ENCODE results near the gene PITPNC1. TPM values are rescaled to one million over a fixed set of nuclear protein-coding genes. Genes with fewer than 3 reads are reported as not detected.

PITPNC1 gene
- total RNA-seq, 1 donor from 2014 or later, result 25.4 TPM

GRCh38 chr17:67672592-67673335 lies 295.7 kb downstream of the PITPNC1 start:
- DNase-seq (no peak), ATAC-seq (no peak)
- Histone ChIP-seq H3K27ac (no peak overlapping the region), H3K27me3 (no peaks in the 10 kb centered on the region), H3K36me3 (no peaks in the 10 kb centered on the region), H3K4me3 (no peak overlapping the region), H3K9me3 (no peaks in the 10 kb centered on the region), H3K4me1 (no peaks in the 10 kb centered on the region)
- TF ChIP-seq, protein P1, sequence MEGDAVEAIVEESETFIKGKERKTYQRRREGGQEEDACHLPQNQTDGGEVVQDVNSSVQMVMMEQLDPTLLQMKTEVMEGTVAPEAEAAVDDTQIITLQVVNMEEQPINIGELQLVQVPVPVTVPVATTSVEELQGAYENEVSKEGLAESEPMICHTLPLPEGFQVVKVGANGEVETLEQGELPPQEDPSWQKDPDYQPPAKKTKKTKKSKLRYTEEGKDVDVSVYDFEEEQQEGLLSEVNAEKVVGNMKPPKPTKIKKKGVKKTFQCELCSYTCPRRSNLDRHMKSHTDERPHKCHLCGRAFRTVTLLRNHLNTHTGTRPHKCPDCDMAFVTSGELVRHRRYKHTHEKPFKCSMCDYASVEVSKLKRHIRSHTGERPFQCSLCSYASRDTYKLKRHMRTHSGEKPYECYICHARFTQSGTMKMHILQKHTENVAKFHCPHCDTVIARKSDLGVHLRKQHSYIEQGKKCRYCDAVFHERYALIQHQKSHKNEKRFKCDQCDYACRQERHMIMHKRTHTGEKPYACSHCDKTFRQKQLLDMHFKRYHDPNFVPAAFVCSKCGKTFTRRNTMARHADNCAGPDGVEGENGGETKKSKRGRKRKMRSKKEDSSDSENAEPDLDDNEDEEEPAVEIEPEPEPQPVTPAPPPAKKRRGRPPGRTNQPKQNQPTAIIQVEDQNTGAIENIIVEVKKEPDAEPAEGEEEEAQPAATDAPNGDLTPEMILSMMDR (IDR thresholded peaks at IDR 0.05), result no peak
- intact Hi-C loops (cut with DNase I), result no loop called here

DNA sequence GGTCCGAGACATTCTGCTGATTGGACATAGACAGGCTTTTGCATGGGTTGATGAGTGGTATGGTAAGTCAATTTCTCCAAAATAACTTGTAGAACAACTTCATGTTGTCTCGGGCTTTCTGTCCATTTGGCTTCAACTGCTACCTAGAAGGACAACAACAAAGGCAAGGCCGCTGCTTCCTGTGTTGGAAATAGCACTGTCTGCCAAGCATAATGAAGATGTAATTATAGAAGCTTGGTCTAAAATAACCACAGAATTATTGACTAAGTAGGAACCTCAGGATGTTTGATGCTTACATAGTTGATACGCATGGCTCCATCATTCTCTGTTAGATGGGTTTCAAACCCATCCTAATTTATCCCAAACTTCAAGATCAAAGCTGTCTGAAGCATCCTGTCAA lies 298.4 kb downstream of the PITPNC1 start:
- TF ChIP-seq, protein P1 (IDR thresholded peaks at IDR 0.05), result no peak
- intact Hi-C loops (cut with DNase I), result no loop called here
- Histone ChIP-seq H3K4me3 (no peak overlapping the region), H3K27ac (no peak overlapping the region), H3K4me1 (no peaks in the 10 kb centered on the region), H3K9me3 (no peaks in the 10 kb centered on the region), H3K27me3 (no peaks in the 10 kb centered on the region), H3K36me3 (no peaks in the 10 kb centered on the region)
- DNase-seq (no peak), ATAC-seq (no peak)

GRCh38 chr17:67676305-67676704 lies 299.2 kb downstream of the PITPNC1 start:
- H3K36me3 ChIP-seq, result no peaks in the 10 kb centered on the region
- intact Hi-C loops (cut with DNase I), result no loop called here
- H3K27me3 ChIP-seq, result no peaks in the 10 kb centered on the region
- H3K27ac ChIP-seq, result no peak overlapping the region
- TF ChIP-seq, protein P1 (IDR thresholded peaks at IDR 0.05), result no peak
- DNase-seq (no peak), ATAC-seq (no peak)
- no peaks in the 10 kb centered on the region for H3K9me3 ChIP-seq
- H3K4me1 ChIP-seq, result no peaks in the 10 kb centered on the region
- H3K4me3 ChIP-seq, result no peak overlapping the region

DNA sequence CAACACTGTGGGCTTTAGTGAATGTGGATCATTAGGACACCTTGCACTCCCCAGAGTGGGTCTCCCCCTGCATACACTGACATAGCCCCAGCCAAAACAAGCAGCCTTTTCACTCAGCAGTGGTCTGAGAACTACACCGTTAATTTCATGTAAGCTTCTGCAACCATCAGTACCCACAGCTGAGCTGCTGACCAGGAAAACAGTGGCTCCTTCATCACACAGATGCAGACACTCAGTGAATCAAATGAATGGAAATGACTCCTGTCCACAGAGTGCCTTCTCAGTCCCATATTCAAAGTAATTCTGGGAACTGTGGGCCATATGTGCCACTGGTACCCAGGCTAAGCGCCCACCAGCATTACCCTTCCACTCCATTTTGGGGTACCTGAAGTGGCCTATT lies 301.3 kb downstream of the PITPNC1 start:
- no peak for ATAC-seq
- H3K27ac ChIP-seq, result no peak overlapping the region
- no peaks in the 10 kb centered on the region for H3K36me3 ChIP-seq

GRCh38 chr17:67679225-67679624 lies 302.1 kb downstream of the PITPNC1 start:
- Histone ChIP-seq H3K36me3 (no peaks in the 10 kb centered on the region), H3K4me1 (no peaks in the 10 kb centered on the region), H3K9me3 (no peaks in the 10 kb centered on the region), H3K27ac (no peak overlapping the region), H3K4me3 (no peak overlapping the region), H3K27me3 (no peaks in the 10 kb centered on the region)
- intact Hi-C loops (cut with DNase I), result no loop called here
- DNase-seq, result no peak
- TF ChIP-seq, protein P1 (IDR thresholded peaks at IDR 0.05), result no peak
- no peak for ATAC-seq

More for the DNA sequence above, 301.3 kb downstream of the PITPNC1 start:
- TF ChIP-seq, protein P1 (IDR thresholded peaks at IDR 0.05), result no peak
- H3K4me3 ChIP-seq, result no peak overlapping the region
- no peaks in the 10 kb centered on the region for H3K27me3 ChIP-seq
- intact Hi-C loops (cut with DNase I), result no loop called here
- H3K4me1 ChIP-seq, result no peaks in the 10 kb centered on the region
- no peaks in the 10 kb centered on the region for H3K9me3 ChIP-seq
- no peak for DNase-seq

Data from upper lobe of right lung (tissue), 1 donor.